GM12892 (cell line): Measurements from ENCODE around the gene ATP6V0D1.

Source experiments
- DNase-seq: peaks from one replicate; pipeline ENCODE4 v3.0.0; 2011; ENCODE audit not compliant: insufficient read length
- FAIRE-seq: peaks from 2 replicates; lab custom pipeline; 2011; peaks lifted over from hg19 to GRCh38; lab: Jason Lieb, UNC
- POLR2A ChIP-seq: IDR thresholded peaks from 2 replicates; pipeline ENCODE4 v1.6.1; 2011; ENCODE audit warnings: low read depth, low read length, control low read depth
- POLR2AphosphoS5 ChIP-seq: IDR thresholded peaks from 2 replicates; pipeline ENCODE4 v1.6.1; 2011; ENCODE audit warnings: low read depth, low read length, control low read depth
- TAF1 ChIP-seq: IDR thresholded peaks from 2 replicates; pipeline ENCODE4 v1.6.1; 2011; ENCODE audit warnings: low read depth, mild to moderate bottlenecking, control low read depth, low read length, borderline replicate concordance

Gene ATP6V0D1

DNA sequence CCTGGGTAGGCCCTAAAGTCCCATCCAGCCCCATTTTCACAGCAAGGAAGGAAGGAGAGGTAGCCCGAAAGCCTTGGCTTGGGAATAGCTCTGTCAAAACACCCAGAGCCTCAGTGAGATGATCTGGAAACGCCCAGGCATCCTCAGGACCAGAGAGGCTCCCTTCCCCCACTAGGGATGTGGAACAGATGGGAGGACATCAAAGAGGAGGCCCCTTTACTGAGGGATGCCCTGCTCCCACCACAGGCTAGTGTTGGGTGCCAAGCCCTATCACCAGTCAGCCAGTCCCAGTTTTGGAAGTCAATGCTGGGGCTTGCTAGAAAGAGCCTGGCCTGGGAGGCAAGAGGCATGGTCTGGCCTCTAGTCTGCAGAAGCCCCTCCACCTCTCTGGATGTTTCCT, 92.4 kb downstream of the ATP6V0D1 start:
- no peak for FAIRE-seq
- DNase-seq, result no peak
- TF ChIP-seq POLR2AphosphoS5 (no peak), TAF1 (no peak), POLR2A (no peak)

DNA sequence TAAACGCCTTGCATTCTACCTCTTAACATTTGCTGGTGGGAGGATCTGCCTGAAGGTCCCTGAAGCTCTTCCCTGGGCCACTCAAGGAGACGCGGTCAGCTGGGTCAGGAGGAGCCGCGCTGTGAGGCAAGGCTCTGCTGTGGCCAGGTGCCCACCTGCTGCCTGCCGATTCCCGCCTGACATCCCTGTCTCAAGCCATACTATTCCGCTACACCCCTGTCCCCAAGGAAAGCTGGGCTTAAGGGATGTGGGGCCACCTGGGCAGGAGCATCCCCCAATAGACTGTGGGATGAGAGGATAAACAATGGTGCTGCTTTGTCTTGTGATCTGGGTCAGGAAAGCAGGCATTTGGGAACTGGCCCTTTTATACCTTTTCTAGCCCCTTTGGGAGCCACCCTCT, 92.8 kb downstream of the ATP6V0D1 start:
- no peak for TF ChIP-seq POLR2AphosphoS5
- TF ChIP-seq POLR2A, result no peak
- no peak for TF ChIP-seq TAF1
- FAIRE-seq (no peak), DNase-seq (no peak)
